ENCODE results near the gene KLF6.

The KLF6 gene

GRCh38 chr10:3750006-3750816, 34.8 kb downstream of the KLF6 start:
- no peaks in the 10 kb centered on the region for H3K9me3 ChIP-seq (ENCODE audit: insufficient read depth, low read length)
- no peak overlapping the region for H3K4me2 ChIP-seq (ENCODE audit: low read depth, low read length, poor library complexity, severe bottlenecking)
- H4K20me1 ChIP-seq (ENCODE audit: low read depth, low read length): no peaks in the 10 kb centered on the region
- no peaks in the 10 kb centered on the region for H3K36me3 ChIP-seq (ENCODE audit: low read length)
- H2AFZ ChIP-seq (ENCODE audit: low read depth, low read length, severe bottlenecking): no peak overlapping the region
- TF ChIP-seq EZH2phosphoT487 (conservative IDR thresholded peaks at IDR 0.05; ENCODE audit: low read length): no peak
- TF ChIP-seq, protein P1, sequence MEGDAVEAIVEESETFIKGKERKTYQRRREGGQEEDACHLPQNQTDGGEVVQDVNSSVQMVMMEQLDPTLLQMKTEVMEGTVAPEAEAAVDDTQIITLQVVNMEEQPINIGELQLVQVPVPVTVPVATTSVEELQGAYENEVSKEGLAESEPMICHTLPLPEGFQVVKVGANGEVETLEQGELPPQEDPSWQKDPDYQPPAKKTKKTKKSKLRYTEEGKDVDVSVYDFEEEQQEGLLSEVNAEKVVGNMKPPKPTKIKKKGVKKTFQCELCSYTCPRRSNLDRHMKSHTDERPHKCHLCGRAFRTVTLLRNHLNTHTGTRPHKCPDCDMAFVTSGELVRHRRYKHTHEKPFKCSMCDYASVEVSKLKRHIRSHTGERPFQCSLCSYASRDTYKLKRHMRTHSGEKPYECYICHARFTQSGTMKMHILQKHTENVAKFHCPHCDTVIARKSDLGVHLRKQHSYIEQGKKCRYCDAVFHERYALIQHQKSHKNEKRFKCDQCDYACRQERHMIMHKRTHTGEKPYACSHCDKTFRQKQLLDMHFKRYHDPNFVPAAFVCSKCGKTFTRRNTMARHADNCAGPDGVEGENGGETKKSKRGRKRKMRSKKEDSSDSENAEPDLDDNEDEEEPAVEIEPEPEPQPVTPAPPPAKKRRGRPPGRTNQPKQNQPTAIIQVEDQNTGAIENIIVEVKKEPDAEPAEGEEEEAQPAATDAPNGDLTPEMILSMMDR (IDR thresholded peaks at IDR 0.05; ENCODE audit: insufficient read depth, low read length, poor library complexity, severe bottlenecking): no peak
- H3K4me3 ChIP-seq (ENCODE audit: insufficient read depth, low read length, poor library complexity, severe bottlenecking): no peak overlapping the region
- no peaks in the 10 kb centered on the region for H3K9me2 ChIP-seq (replicated peaks; ENCODE audit: insufficient read depth, low read length)
- no peaks in the 10 kb centered on the region for H3K79me2 ChIP-seq (ENCODE audit: insufficient read depth, low read length)
- H3K27me3 ChIP-seq (ENCODE audit: low read length): no peaks in the 10 kb centered on the region
- H3K9ac ChIP-seq (ENCODE audit: low read length): no peak overlapping the region
- H3F3A ChIP-seq (ENCODE audit: insufficient read depth): no peaks in the 10 kb centered on the region
- no peak overlapping the region for H3K27ac ChIP-seq (ENCODE audit: low read depth, low read length)

- no peak overlapping the region for H3K4me3 ChIP-seq (ENCODE audit: insufficient read depth, low read length, poor library complexity, severe bottlenecking)
- TF ChIP-seq, protein P1 (IDR thresholded peaks at IDR 0.05; ENCODE audit: insufficient read depth, low read length, poor library complexity, severe bottlenecking): no peak
- no peak for TF ChIP-seq EZH2phosphoT487 (conservative IDR thresholded peaks at IDR 0.05; ENCODE audit: low read length)
- H4K20me1 ChIP-seq (ENCODE audit: low read depth, low read length): no peaks in the 10 kb centered on the region
- H3F3A ChIP-seq (ENCODE audit: insufficient read depth): no peaks in the 10 kb centered on the region
- no peaks in the 10 kb centered on the region for H3K36me3 ChIP-seq (ENCODE audit: low read length)
- H3K27me3 ChIP-seq (ENCODE audit: low read length): no peaks in the 10 kb centered on the region
- no peak overlapping the region for H2AFZ ChIP-seq (ENCODE audit: low read depth, low read length, severe bottlenecking)
- H3K9me2 ChIP-seq (replicated peaks; ENCODE audit: insufficient read depth, low read length): no peaks in the 10 kb centered on the region
- H3K79me2 ChIP-seq (ENCODE audit: insufficient read depth, low read length): no peaks in the 10 kb centered on the region
- H3K27ac ChIP-seq (ENCODE audit: low read depth, low read length): no peak overlapping the region
- H3K9ac ChIP-seq (ENCODE audit: low read length): no peak overlapping the region
- no peaks in the 10 kb centered on the region for H3K9me3 ChIP-seq (ENCODE audit: insufficient read depth, low read length)
- no peak overlapping the region for H3K4me2 ChIP-seq (ENCODE audit: low read depth, low read length, poor library complexity, severe bottlenecking)
These were observed 35.4 kb downstream of the KLF6 start for GRCh38 chr10:3749600-3749999.

DNA sequence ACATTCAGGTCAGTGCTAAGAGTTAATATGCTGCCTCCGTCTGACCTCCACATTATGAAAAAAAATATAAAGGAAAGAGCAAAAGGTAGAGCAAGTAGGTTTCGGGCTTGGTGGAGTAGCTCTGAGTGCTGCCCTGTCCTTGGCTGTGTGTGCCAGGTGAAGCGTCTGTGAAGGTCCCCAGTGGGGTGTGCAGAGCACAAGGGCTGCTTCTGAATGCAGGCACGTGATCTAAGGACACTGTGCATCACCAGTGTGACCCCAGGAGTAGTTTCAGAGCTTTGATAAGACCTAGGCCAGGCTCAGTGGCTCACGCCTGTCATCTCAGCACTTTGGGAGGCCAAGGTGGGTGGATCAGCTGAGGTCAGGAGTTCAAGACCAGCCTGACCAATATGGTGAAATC, 36.0 kb downstream of the KLF6 start:
- Histone ChIP-seq H3K27me3 (ENCODE audit: low read length) (no peaks in the 10 kb centered on the region), H3K4me2 (ENCODE audit: low read depth, low read length, poor library complexity, severe bottlenecking) (no peak overlapping the region), H3K27ac (ENCODE audit: low read depth, low read length) (no peak overlapping the region), H3K9me2 (replicated peaks; ENCODE audit: insufficient read depth, low read length) (no peaks in the 10 kb centered on the region), H3K9ac (ENCODE audit: low read length) (no peak overlapping the region), H3K4me3 (ENCODE audit: insufficient read depth, low read length, poor library complexity, severe bottlenecking) (no peak overlapping the region), H3K79me2 (ENCODE audit: insufficient read depth, low read length) (no peaks in the 10 kb centered on the region), H3K36me3 (ENCODE audit: low read length) (no peaks in the 10 kb centered on the region), H3F3A (ENCODE audit: insufficient read depth) (no peaks in the 10 kb centered on the region), H2AFZ (ENCODE audit: low read depth, low read length, severe bottlenecking) (no peak overlapping the region), H4K20me1 (ENCODE audit: low read depth, low read length) (no peaks in the 10 kb centered on the region), H3K9me3 (ENCODE audit: insufficient read depth, low read length) (no peaks in the 10 kb centered on the region)
- no peak for TF ChIP-seq EZH2phosphoT487 (conservative IDR thresholded peaks at IDR 0.05; ENCODE audit: low read length)
- TF ChIP-seq, protein P1 (IDR thresholded peaks at IDR 0.05; ENCODE audit: insufficient read depth, low read length, poor library complexity, severe bottlenecking): no peak
